H9 (cell line): ENCODE data around the gene GALNT15. TPM values are rescaled to one million over a fixed set of nuclear protein-coding genes. Genes with fewer than 3 reads are reported as not detected.

Source experiments
- DNase-seq: peaks from one replicate; pipeline ENCODE4 v3.0.0-alpha.2; 2017
- H2AFZ ChIP-seq: one replicate; pipeline ENCODE4 v1.6.1; 2013; ENCODE audit warnings: mild to moderate bottlenecking, low read length, control low read depth, moderate library complexity
- H2AK5ac ChIP-seq: 2 replicates; pipeline ENCODE4 v1.6.1; 2013; ENCODE audit warnings: low read length, control low read depth, mixed read lengths; ENCODE audit not compliant: insufficient read length
- H2BK120ac ChIP-seq: one replicate; pipeline ENCODE4 v1.6.1; 2013; ENCODE audit warnings: low read depth, mild to moderate bottlenecking, low read length, control low read depth, inconsistent platforms; ENCODE audit not compliant: poor library complexity, severe bottlenecking
- H2BK12ac ChIP-seq: 2 replicates; pipeline ENCODE4 v1.6.1; 2013; ENCODE audit warnings: low read length, control low read depth, mixed read lengths, low read depth; ENCODE audit not compliant: insufficient read length
- H2BK15ac ChIP-seq: 2 replicates; pipeline ENCODE4 v1.6.1; 2013; ENCODE audit warnings: low read depth, low read length, control low read depth
- H2BK20ac ChIP-seq: one replicate; pipeline ENCODE4 v1.6.1; 2013; ENCODE audit warnings: low read depth, mild to moderate bottlenecking, low read length, control low read depth, inconsistent platforms; ENCODE audit not compliant: poor library complexity, severe bottlenecking
- H2BK5ac ChIP-seq: 2 replicates; pipeline ENCODE4 v1.6.1; 2013; ENCODE audit warnings: low read length, control low read depth, mixed read lengths; ENCODE audit not compliant: insufficient read length
- H3K14ac ChIP-seq: 2 replicates; pipeline ENCODE4 v1.6.1; 2013; ENCODE audit warnings: low read length, control low read depth; ENCODE audit not compliant: insufficient read depth
- H3K18ac ChIP-seq: 2 replicates; pipeline ENCODE4 v1.6.1; 2013; ENCODE audit warnings: low read depth, mild to moderate bottlenecking, mixed read lengths, low read length, control low read depth; ENCODE audit not compliant: insufficient read length
- H3K23ac ChIP-seq: 2 replicates; pipeline ENCODE4 v1.6.1; 2013; ENCODE audit warnings: low read length, control low read depth, mixed read lengths, low read depth; ENCODE audit not compliant: insufficient read length
- H3K23me2 ChIP-seq: 2 replicates; pipeline ENCODE4 v1.6.1; 2013; ENCODE audit warnings: low read depth, mild to moderate bottlenecking, mixed read lengths, low read length, control low read depth; ENCODE audit not compliant: insufficient read length, poor library complexity, severe bottlenecking
- H3K27ac ChIP-seq: 2 replicates; pipeline ENCODE4 v1.5.1; 2013; ENCODE audit warnings: low read length, control low read depth, mixed read lengths, low read depth; ENCODE audit not compliant: insufficient read length
- H3K27me3 ChIP-seq: 2 replicates; pipeline ENCODE4 v1.6.1; 2013; ENCODE audit warnings: low read length, control low read depth, inconsistent platforms; ENCODE audit not compliant: insufficient read depth
- H3K4ac ChIP-seq: 2 replicates; pipeline ENCODE4 v1.6.1; 2013; ENCODE audit warnings: low read depth, mild to moderate bottlenecking, control low read depth, inconsistent platforms, low read length, moderate library complexity
- H3K4me1 ChIP-seq: 2 replicates; pipeline ENCODE4 v1.6.1; 2013; ENCODE audit warnings: low read length, control low read depth, inconsistent platforms; ENCODE audit not compliant: insufficient read depth
- H3K4me2 ChIP-seq: 2 replicates; pipeline ENCODE4 v1.6.1; 2013; ENCODE audit warnings: low read length, control low read depth, mixed read lengths; ENCODE audit not compliant: insufficient read length, insufficient read depth
- H3K56ac ChIP-seq: 2 replicates; pipeline ENCODE4 v1.6.1; 2013; ENCODE audit warnings: low read depth, mild to moderate bottlenecking, mixed read lengths, low read length, control low read depth; ENCODE audit not compliant: insufficient read length
- H3K79me1 ChIP-seq: 2 replicates; pipeline ENCODE4 v1.6.1; 2013; ENCODE audit warnings: low read depth, mild to moderate bottlenecking, moderate library complexity, low read length, control low read depth, inconsistent platforms; ENCODE audit not compliant: insufficient read depth, poor library complexity, severe bottlenecking
- H3K79me2 ChIP-seq: 2 replicates; pipeline ENCODE4 v1.6.1; 2013; ENCODE audit warnings: low read length, control low read depth, inconsistent platforms; ENCODE audit not compliant: insufficient read depth
- H3K9ac ChIP-seq: 2 replicates; pipeline ENCODE4 v1.6.1; 2013; ENCODE audit warnings: low read length, control low read depth, mixed read lengths; ENCODE audit not compliant: insufficient read length; ENCODE audit errors: extremely low read depth
- H3K9me3 ChIP-seq: one replicate; pipeline ENCODE4 v1.6.1; 2013; ENCODE audit warnings: low read depth, low read length, inconsistent platforms; ENCODE audit not compliant: control insufficient read depth
- H3T11ph ChIP-seq: one replicate; pipeline ENCODE4 v1.6.1; 2013; ENCODE audit warnings: mild to moderate bottlenecking, low read length, control low read depth, inconsistent platforms
- H4K20me1 ChIP-seq: one replicate; pipeline ENCODE4 v1.6.1; 2013; ENCODE audit not compliant: control insufficient read depth, insufficient read length, insufficient read depth
- H4K5ac ChIP-seq: 2 replicates; pipeline ENCODE4 v1.6.1; 2013; ENCODE audit warnings: low read depth, mild to moderate bottlenecking, mixed read lengths, low read length, control low read depth; ENCODE audit not compliant: insufficient read length
- H4K8ac ChIP-seq: replicated peaks from 2 replicates; pipeline ENCODE4 v1.6.1; 2013; ENCODE audit warnings: low read length, control low read depth, mixed read lengths, low read depth; ENCODE audit not compliant: insufficient read length
- H4K91ac ChIP-seq: 2 replicates; pipeline ENCODE4 v1.6.1; 2013; ENCODE audit warnings: low read depth, mild to moderate bottlenecking, moderate library complexity, mixed read lengths, low read length, control low read depth; ENCODE audit not compliant: insufficient read length
- H3K27ac Mint-ChIP-seq, 3 experiments: 2 replicates in 2 of 3; 3 replicates in 1 of 3; pipeline ENCODE4 v1.8.0; 2020 to 2021; ENCODE audit warnings: mixed read lengths in 3 of 3, mild to moderate bottlenecking in 1 of 3, moderate library complexity in 1 of 3
- H3K27me3 Mint-ChIP-seq: 2 replicates; pipeline ENCODE4 v1.8.0; 2021; ENCODE audit warnings: low read depth, mild to moderate bottlenecking, moderate library complexity, mixed read lengths
- H3K36me3 Mint-ChIP-seq, 3 experiments: 2 replicates in 2 of 3; 3 replicates in 1 of 3; pipeline ENCODE4 v1.8.0; 2020 to 2021; ENCODE audit warnings: low read depth in 3 of 3, mixed read lengths in 3 of 3; ENCODE audit not compliant: insufficient read depth in 1 of 3
- H3K4me1 Mint-ChIP-seq, 2 experiments: 2 replicates each; pipeline ENCODE4 v1.8.0; 2020; ENCODE audit warnings: mixed read lengths in 2 of 2
- H3K4me3 Mint-ChIP-seq, 2 experiments: 2 replicates in 1 of 2; 3 replicates in 1 of 2; pipeline ENCODE4 v1.8.0; 2020 to 2021; ENCODE audit warnings: mild to moderate bottlenecking in 2 of 2, mixed read lengths in 2 of 2, moderate library complexity in 1 of 2
- H3K9me3 Mint-ChIP-seq, 2 experiments: 2 replicates in 1 of 2; 3 replicates in 1 of 2; pipeline ENCODE4 v1.8.0; 2020; ENCODE audit warnings: mild to moderate bottlenecking in 2 of 2, mixed read lengths in 2 of 2, moderate library complexity in 1 of 2
- CTCF ChIP-seq: fragments of 200-600 bp; sonication (generic); conservative IDR thresholded peaks from 3 replicates; pipeline ENCODE4 v1.8.0; 2021; ENCODE audit warnings: antibody characterized with exemption, mild to moderate bottlenecking
- WGBS: extraction: QIAGEN DNeasy Blood & Tissue Kit; methylation state at CpG from one replicate; pipeline ENCODE4 v1.1.7; 2013; ENCODE audit warnings: missing lambda C conversion rate, low lambda C conversion rate, mixed read lengths; ENCODE audit not compliant: insufficient read length; ENCODE audit errors: extremely low coverage; 5-methylcytosine and 5-hydroxymethylcytosine counted together
- total RNA-seq: library from RNA; stranded (reverse); gene quantifications from 2 replicates; pipeline ENCODE4 v1.2.1, GENCODE V29; 2021

The GALNT15 gene
- total RNA-seq, 1 experiment from 2014 or later = 0.04 TPM

- Histone ChIP-seq H4K20me1 (no peaks in the 10 kb centered on the region), H4K91ac (no peak overlapping the region), H3K27ac (no peak overlapping the region), H2BK5ac (no peak overlapping the region), H3K23ac (no peak overlapping the region), H3K4me1 (no peaks in the 10 kb centered on the region), H4K5ac (no peak overlapping the region), H3K27me3 (no peaks in the 10 kb centered on the region), H2BK15ac (no peak overlapping the region), H2BK20ac (no peak overlapping the region), H2BK120ac (no peak overlapping the region), H3K79me2 (no peaks in the 10 kb centered on the region), H4K8ac (no peak overlapping the region), H3K14ac (no peak overlapping the region), H3K9me3 (no peaks in the 10 kb centered on the region), H3K56ac (no peak overlapping the region), H3K79me1 (no peaks in the 10 kb centered on the region), H3T11ph (no peak overlapping the region), H3K9ac (no peak overlapping the region), H3K18ac (no peak overlapping the region), H2AFZ (no peak overlapping the region), H2BK12ac (no peak overlapping the region), H3K4ac (no peak overlapping the region), H3K4me2 (no peak overlapping the region), H3K23me2 (no peaks in the 10 kb centered on the region), H2AK5ac (no peak overlapping the region)
- H3K27me3 Mint-ChIP-seq = no peaks in the 10 kb centered on the region; the same call in 1 of the 2 replicates
- WGBS = no CpG with 5 or more reads among the region's 7 CpGs
- no peaks in the 10 kb centered on the region for H3K4me1 Mint-ChIP-seq
- no peak for TF ChIP-seq CTCF
- H3K36me3 Mint-ChIP-seq = no peaks in the 10 kb centered on the region
- no peaks in the 10 kb centered on the region for H3K9me3 Mint-ChIP-seq
- DNase-seq = no peak
- no peak overlapping the region for H3K4me3 Mint-ChIP-seq
- no peak overlapping the region for H3K27ac Mint-ChIP-seq
These were observed 79.1 kb downstream of the GALNT15 start for GRCh38 chr3:16253601-16254000.
